ENCODE data around the gene PRAMEF1. TPM values are rescaled to one million over a fixed set of nuclear protein-coding genes. Genes with fewer than 3 reads are reported as not detected.

The PRAMEF1 gene
- total RNA-seq, 2 donors from 2014 or later, result not detected

Other genes starting within 250 kb of the PRAMEF1 start
- gene DHRS3, start 173.2 kb upstream of the PRAMEF1 start, total RNA-seq, result 100 to 1,000 TPM in 1 of 2 donors, 10 to 100 TPM in 1; 74.3 to 106 TPM
- not detected for gene AADACL4, start 147.3 kb upstream of the PRAMEF1 start, total RNA-seq
- gene AADACL3, start 75.3 kb upstream of the PRAMEF1 start, total RNA-seq, result under 1 TPM; 0.09 to 0.18 TPM
- gene CFAP107, start 45.2 kb upstream of the PRAMEF1 start, total RNA-seq, result not detected
- gene PRAMEF12, start 17.7 kb upstream of the PRAMEF1 start, total RNA-seq, result not detected
- gene PRAMEF11, start 40.0 kb downstream of the PRAMEF1 start, total RNA-seq, result not detected
- not detected for gene HNRNPCL1, start 57.3 kb downstream of the PRAMEF1 start, total RNA-seq
- not detected for gene PRAMEF2, start 65.7 kb downstream of the PRAMEF1 start, total RNA-seq
- gene PRAMEF4, start 94.8 kb downstream of the PRAMEF1 start, total RNA-seq, result not detected
- gene PRAMEF10, start 106.9 kb downstream of the PRAMEF1 start, total RNA-seq, result not detected
- gene PRAMEF7, start 125.2 kb downstream of the PRAMEF1 start, total RNA-seq, result not detected
- gene PRAMEF6, start 156.2 kb downstream of the PRAMEF1 start, total RNA-seq, result not detected

Data from left cardiac atrium (tissue), 2 donors.